Raji (cell line): ENCODE data around the gene DNMT3A.

Experiments
- POLR2A ChIP-seq: IDR thresholded peaks from 2 replicates; pipeline ENCODE4 v1.6.1; 2011; ENCODE audit warnings: low read depth, low read length, control low read depth; ENCODE audit not compliant: insufficient read depth

Gene DNMT3A

GRCh38 chr2:25247792-25248512 lies 93.8 kb downstream of the DNMT3A start:
- TF ChIP-seq POLR2A: no peak

DNA sequence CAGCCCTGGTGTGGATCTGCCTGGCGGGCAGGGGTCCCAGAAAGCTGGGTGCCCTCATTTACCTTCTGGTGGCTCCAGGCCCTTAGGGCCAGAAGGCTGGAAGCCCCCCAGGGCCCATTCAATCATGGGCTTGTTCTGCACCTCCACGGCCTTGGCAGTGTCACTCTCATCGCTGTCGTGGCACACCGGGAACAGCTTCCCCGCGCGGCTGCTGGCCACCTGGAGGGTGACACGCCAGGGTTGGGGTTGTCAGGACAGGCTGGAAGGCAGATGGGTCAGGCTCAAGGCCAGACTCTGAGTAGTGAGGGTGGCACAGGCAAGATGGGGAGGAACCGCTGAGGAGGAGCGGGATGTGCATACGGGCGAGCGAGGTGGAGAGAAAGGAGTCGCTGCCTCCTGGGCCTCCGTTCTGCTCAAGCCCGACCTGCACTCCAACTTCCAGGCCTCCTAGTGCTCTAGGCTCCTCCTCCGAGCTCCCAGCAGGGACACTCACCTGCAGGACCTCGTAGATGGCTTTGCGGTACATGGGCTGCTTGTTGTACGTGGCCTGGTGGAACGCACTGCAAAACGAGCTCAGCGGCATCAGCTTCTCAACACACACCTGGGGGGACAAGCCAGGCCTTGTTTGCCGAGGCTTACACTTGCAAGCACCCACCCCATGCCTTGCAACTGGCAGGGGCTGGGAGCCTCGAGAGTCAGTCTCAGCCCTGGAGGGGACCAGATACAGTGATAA lies 95.0 kb downstream of the DNMT3A start:
- TF ChIP-seq POLR2A: no peak

DNA sequence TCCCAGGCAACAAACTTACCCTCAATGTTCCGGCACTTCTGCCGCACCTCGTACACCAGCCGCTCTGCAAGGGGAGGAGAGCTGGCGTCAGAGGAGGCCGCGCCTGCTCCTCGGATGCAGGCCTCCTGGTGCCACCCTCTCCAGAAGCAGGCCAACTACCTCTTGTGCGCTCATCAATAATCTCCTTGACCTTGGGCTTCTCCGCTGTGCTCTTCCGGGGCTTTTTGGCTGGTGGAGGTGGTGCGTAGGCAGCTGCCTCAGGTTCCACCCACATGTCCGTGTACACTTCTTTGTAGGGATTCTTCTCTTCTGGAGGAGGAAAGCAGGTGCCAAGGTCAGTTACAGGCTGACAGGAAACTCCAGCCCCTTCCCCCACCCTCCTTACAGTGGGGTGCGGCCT lies 95.7 kb downstream of the DNMT3A start:
- no peak for TF ChIP-seq POLR2A

DNA sequence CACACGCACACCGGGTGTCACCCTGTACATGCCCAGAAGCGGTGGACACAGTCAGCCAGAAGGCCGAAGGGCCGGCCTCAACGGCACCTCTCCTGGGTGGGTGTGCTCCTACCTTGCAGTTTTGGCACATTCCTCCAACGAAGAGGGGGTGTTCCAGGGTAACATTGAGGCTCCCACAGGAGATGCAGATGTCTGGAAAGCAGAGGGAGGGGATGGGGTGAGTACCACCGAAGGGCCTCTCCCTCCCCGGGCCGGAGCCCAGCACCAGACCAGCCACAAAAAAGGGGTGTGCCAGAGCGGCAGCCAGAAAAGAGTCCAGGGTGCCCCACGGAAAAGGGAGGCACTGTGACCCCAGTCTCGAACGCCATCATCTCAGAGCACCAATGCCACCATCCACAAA lies 96.6 kb downstream of the DNMT3A start:
- TF ChIP-seq POLR2A: no peak

DNA sequence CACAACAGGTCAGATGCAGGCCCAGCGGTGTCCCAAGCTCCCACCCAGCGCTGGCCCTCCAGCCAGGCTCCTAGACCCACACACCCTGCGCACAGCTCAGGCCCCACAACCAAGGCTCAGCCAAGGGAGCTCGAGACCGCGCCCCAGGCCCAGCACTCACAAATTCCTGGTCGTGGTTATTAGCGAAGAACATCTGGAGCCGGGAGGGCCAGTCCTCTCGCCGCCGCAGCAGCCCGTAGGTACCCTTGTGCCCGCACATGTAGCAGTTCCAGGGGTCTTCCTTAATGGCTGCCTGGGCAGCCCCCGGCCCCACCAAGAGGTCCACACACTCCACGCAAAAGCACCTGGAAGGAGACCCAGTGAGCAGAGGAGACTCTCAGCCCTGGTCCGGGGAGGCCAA lies 97.7 kb downstream of the DNMT3A start:
- TF ChIP-seq POLR2A: no peak

DNA sequence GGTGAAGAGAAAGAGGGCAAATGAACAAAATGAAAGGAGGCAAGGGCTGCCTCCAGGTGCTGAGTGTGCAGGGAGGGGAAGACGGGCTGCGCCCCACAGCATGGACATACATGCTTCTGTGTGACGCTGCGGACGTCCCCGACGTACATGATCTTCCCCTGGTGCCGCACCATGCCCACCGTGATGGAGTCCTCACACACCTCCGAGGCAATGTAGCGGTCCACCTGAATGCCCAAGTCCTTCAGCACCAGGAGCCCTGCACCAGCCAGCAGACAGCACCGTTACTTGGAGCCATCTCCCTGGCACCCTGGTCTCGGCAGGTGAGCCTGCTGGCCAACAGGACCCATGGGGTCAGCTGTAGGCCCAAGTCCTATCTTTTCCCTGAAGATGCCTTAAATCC lies 100.3 kb downstream of the DNMT3A start:
- TF ChIP-seq POLR2A: no peak

- no peak for TF ChIP-seq POLR2A
These were observed 101.1 kb downstream of the DNMT3A start for GRCh38 chr2:25240636-25241035.

DNA sequence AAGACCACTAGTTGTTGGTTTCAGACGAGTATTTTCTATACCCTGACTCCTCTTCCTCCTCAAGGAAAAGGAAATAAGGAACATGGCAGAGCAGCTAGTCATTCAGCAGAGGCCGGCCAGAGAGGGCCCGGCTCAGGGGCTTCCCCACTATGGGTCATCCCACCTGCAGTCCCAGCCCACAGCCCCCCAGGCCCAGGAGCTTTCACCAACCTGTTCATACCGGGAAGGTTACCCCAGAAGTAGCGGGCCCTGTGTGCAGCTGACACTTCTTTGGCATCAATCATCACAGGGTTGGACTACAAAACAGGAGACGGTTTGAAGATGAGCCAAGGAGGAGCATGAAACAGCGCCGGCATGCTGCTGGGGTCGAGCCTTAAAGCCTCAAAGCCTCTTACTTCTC lies 102.8 kb downstream of the DNMT3A start:
- TF ChIP-seq POLR2A: no peak

GRCh38 chr2:25237764-25238163 lies 104.0 kb downstream of the DNMT3A start:
- no peak for TF ChIP-seq POLR2A

DNA sequence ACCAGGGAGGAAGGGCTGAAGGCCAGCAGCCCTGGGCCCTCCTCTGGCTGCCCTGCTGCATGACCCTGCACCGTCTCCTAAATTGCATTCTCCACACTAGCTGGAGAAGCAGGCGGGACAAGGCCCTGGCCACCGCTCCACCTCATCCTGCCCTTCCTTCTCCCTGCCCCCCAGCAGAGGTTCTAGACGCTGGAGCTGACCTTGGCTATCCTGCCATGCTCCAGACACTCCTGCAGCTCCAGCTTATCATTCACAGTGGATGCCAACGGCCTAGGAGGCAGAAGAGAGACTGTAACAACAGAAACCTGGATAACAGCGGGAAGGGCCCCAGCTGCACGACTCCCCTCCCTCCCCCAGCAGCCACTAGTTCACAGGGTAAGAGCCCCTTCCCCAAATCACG lies 105.0 kb downstream of the DNMT3A start:
- no peak for TF ChIP-seq POLR2A

- no peak for TF ChIP-seq POLR2A
These were observed 107.0 kb downstream of the DNMT3A start for GRCh38 chr2:25234738-25235137.

GRCh38 chr2:25233916-25234605 lies 107.7 kb downstream of the DNMT3A start:
- no peak for TF ChIP-seq POLR2A

DNA sequence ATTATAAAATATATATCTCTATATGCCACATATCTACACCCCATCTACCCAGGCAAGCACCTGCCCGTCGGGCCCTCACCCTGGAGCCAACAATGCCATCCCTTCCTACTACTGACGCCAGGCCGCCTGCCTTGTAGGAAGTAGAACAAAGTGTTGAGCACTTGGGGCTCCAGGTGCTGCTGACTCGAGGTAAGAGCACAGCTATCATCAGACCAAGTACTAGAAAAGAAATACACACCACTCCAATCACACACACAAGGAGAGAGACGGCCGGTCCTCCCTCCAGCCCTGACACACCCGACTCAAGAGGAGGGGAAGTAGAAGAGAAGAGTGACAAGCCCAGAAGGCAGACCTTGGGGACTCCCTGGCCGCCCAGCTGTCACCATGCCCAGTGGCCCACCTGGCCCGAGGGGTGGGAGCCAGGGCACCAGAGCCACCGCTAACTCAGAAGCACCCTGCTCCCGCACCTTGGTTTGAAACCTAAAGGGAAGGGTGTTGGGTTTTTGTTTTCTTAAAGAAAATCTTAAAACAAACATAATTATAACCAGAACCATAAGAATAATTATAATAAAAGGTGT lies 109.4 kb downstream of the DNMT3A start:
- TF ChIP-seq POLR2A: no peak

DNA sequence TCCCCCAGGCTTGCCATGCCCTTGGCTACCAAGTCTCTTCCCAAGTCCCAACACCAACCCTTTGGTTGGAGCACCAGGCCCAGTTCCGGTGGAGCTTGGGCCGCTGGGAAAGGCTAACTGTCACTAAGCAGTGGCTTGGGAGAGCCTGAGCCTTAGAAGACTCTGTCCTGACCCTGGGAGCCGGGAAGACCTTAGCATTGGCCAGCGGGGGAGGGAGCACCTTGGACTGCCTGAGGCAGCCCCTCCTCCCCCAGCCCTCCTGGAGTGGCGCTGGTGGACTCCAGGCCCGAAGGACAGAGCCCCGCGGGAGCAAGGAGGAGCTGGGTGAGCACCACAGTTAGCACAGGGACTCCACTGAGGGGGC lies 110.8 kb downstream of the DNMT3A start:
- no peak for TF ChIP-seq POLR2A

DNA sequence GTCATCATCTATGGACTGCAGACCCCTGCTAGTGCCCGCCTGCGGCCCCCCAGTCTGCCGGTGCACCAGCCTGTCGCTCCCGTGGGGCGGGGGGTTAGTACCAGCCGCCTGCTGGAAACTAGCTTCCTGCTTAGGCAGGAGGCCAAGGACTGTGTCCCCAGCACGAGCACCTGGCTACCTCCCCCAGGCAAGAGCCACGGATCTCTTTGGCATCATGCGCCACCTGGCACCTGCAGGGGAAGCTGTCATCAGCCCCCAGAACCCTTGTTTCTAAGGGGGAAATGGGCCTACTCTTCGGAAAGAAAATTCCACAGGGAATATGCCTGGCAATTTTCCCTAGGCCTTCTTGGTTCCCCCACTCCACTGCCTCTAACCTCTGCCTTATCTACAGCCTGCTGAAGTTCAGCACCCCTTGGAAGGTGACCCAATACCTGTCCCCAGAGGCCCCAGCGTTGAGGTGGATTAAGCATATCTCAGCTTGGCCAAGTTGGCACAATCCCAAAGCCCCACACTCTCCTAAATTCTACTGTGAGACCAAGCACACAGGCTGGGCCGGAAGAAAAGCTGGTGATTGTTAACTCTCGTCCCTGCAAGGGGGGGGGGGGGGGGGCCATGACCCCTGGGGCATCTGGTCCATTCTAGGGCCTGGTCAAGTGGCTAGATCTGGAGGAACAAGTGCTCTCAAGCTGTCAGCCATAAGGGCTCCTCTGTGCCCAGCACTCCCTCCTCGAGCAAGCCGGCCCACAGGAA lies 111.4 kb downstream of the DNMT3A start:
- TF ChIP-seq POLR2A: no peak

- TF ChIP-seq POLR2A: no peak
These were observed 112.2 kb downstream of the DNMT3A start for GRCh38 chr2:25229279-25230197.
